WTC11 (cell line): ENCODE measurements around the gene ARRB2. TPM values are rescaled to one million over a fixed set of nuclear protein-coding genes. Genes with fewer than 3 reads are reported as not detected.

Source experiments
- ATAC-seq: fragments of 200-7000 bp; cut with Tn5 transposase; 2 replicates; pipeline ENCODE4 v1.10.0; 2021; ENCODE audit warnings: mild to moderate bottlenecking, moderate library complexity
- CTCF ChIA-PET: fragments of 300-600 bp; sonication (Branson Sonifier 250); formaldehyde crosslinking; loops from one replicate; lab custom pipeline; 2021; ENCODE audit warnings: antibody characterized with exemption; lab: Charles Lee
- POLR2A ChIA-PET: fragments of 350-600 bp; sonication (Branson Sonifier 250); formaldehyde crosslinking; loops from one replicate; lab custom pipeline; 2021; ENCODE audit warnings: antibody characterized with exemption; lab: Charles Lee
- DNase-seq: peaks from one replicate; pipeline ENCODE4 v3.0.0; 2021; ENCODE audit warnings: low spot score
- H3K27ac Mint-ChIP-seq: 2 replicates; pipeline ENCODE4 v1.8.0; 2021; ENCODE audit warnings: mixed read lengths
- H3K27me3 Mint-ChIP-seq: 2 replicates; pipeline ENCODE4 v1.8.0; 2021; ENCODE audit warnings: low read depth, mild to moderate bottlenecking, moderate library complexity, mixed read lengths
- H3K36me3 Mint-ChIP-seq: 2 replicates; pipeline ENCODE4 v1.8.0; 2021; ENCODE audit warnings: mixed read lengths
- H3K4me1 Mint-ChIP-seq: 2 replicates; pipeline ENCODE4 v1.8.0; 2022; ENCODE audit warnings: mixed read lengths
- H3K4me3 Mint-ChIP-seq: 2 replicates; pipeline ENCODE4 v1.8.0; 2021; ENCODE audit warnings: mild to moderate bottlenecking, moderate library complexity, mixed read lengths
- H3K9me3 Mint-ChIP-seq: 2 replicates; pipeline ENCODE4 v1.8.0; 2021; ENCODE audit warnings: mixed read lengths
- CREM ChIP-seq: sonication (generic); formaldehyde crosslinking; IDR thresholded peaks from 2 replicates; pipeline ENCODE4 v1.8.1; 2022; ENCODE audit warnings: mild to moderate bottlenecking, missing genetic modification reagents, moderate library complexity
- FOXP4 ChIP-seq: sonication (generic); formaldehyde crosslinking; IDR thresholded peaks from 2 replicates; pipeline ENCODE4 v1.8.0; 2022; ENCODE audit warnings: mild to moderate bottlenecking, missing genetic modification reagents
- GTF2I ChIP-seq: fragments of 250-450 bp; sonication (Bioruptor Pico); conservative IDR thresholded peaks from 2 replicates; pipeline ENCODE4 v1.4.0; 2021; ENCODE audit warnings: mild to moderate bottlenecking
- HMGA2 ChIP-seq: fragments of 250-450 bp; sonication (Bioruptor Pico); IDR thresholded peaks from 2 replicates; pipeline ENCODE4 v1.4.0; 2021; ENCODE audit warnings: mild to moderate bottlenecking, moderate library complexity
- IRF2 ChIP-seq: sonication (generic); formaldehyde crosslinking; IDR thresholded peaks from 2 replicates; pipeline ENCODE4 v1.8.0; 2022; ENCODE audit warnings: low read depth, missing genetic modification reagents, borderline replicate concordance
- JAZF1 ChIP-seq: fragments of 250-450 bp; sonication (Bioruptor Pico); IDR thresholded peaks from 2 replicates; pipeline ENCODE4 v1.9.0; 2021; ENCODE audit warnings: moderate library complexity, mild to moderate bottlenecking, inconsistent platforms
- KAT7 ChIP-seq: sonication (generic); formaldehyde crosslinking; IDR thresholded peaks from 2 replicates; pipeline ENCODE4 v1.8.1; 2023; ENCODE audit warnings: missing genetic modification reagents, mild to moderate bottlenecking, borderline replicate concordance
- MXD4 ChIP-seq: fragments of 250-450 bp; sonication (Bioruptor Pico); IDR thresholded peaks from 2 replicates; pipeline ENCODE4 v1.8.0; 2021; ENCODE audit warnings: mild to moderate bottlenecking, moderate library complexity, borderline replicate concordance
- NFATC4 ChIP-seq: fragments of 250-450 bp; sonication (Bioruptor Pico); IDR thresholded peaks from 2 replicates; pipeline ENCODE4 v1.9.0; 2021; ENCODE audit warnings: mild to moderate bottlenecking
- NFYB ChIP-seq: sonication (generic); formaldehyde crosslinking; conservative IDR thresholded peaks from 2 replicates; pipeline ENCODE4 v1.8.0; 2022; ENCODE audit warnings: low read depth, missing genetic modification reagents
- NR3C1 ChIP-seq: sonication (generic); formaldehyde crosslinking; conservative IDR thresholded peaks from 2 replicates; pipeline ENCODE4 v1.8.1; 2023; ENCODE audit warnings: low read depth, mild to moderate bottlenecking, missing genetic modification reagents
- SMAD4 ChIP-seq: sonication (generic); formaldehyde crosslinking; IDR thresholded peaks from 2 replicates; pipeline ENCODE4 v1.8.0; 2022; ENCODE audit warnings: mild to moderate bottlenecking, missing genetic modification reagents
- TEAD4 ChIP-seq: sonication (generic); formaldehyde crosslinking; IDR thresholded peaks from 2 replicates; pipeline ENCODE4 v1.8.0; 2022; ENCODE audit warnings: mild to moderate bottlenecking, missing genetic modification reagents
- ZMAT4 ChIP-seq: fragments of 250-450 bp; sonication (Bioruptor Pico); IDR thresholded peaks from 2 replicates; pipeline ENCODE4 v1.9.0; 2021; ENCODE audit warnings: mild to moderate bottlenecking
- ZNF232 ChIP-seq: sonication (generic); formaldehyde crosslinking; IDR thresholded peaks from 2 replicates; pipeline ENCODE4 v1.8.0; 2022; ENCODE audit warnings: mild to moderate bottlenecking, missing genetic modification reagents
- ZNF281 ChIP-seq: sonication (generic); formaldehyde crosslinking; IDR thresholded peaks from 2 replicates; pipeline ENCODE4 v1.8.0; 2023; ENCODE audit warnings: mild to moderate bottlenecking, missing genetic modification reagents
- ZNF317 ChIP-seq: sonication (generic); formaldehyde crosslinking; IDR thresholded peaks from 2 replicates; pipeline ENCODE4 v1.8.1; 2023; ENCODE audit warnings: low read depth, mild to moderate bottlenecking, moderate library complexity, missing genetic modification reagents, borderline replicate concordance
- ZNF423 ChIP-seq: fragments of 250-450 bp; sonication (Bioruptor Pico); IDR thresholded peaks from 2 replicates; pipeline ENCODE4 v2.1.2; 2022; ENCODE audit warnings: mild to moderate bottlenecking, moderate library complexity
- ZNF425 ChIP-seq: fragments of 250-450 bp; sonication (Bioruptor Pico); conservative IDR thresholded peaks from 2 replicates; pipeline ENCODE4 v1.9.0; 2021; ENCODE audit warnings: mild to moderate bottlenecking
- ZNF512 ChIP-seq: sonication (generic); formaldehyde crosslinking; IDR thresholded peaks from 2 replicates; pipeline ENCODE4 v1.8.1; 2022; ENCODE audit warnings: missing genetic modification reagents, borderline replicate concordance
- ZNF532 ChIP-seq: fragments of 250-450 bp; sonication (Bioruptor Pico); IDR thresholded peaks from 2 replicates; pipeline ENCODE4 v1.9.0; 2021; ENCODE audit warnings: mild to moderate bottlenecking, borderline replicate concordance
- total RNA-seq: library from RNA; stranded (reverse); gene quantifications from 3 replicates; pipeline ENCODE4 v1.2.3, GENCODE V29; 2021

Gene ARRB2
- total RNA-seq, 1 experiment from 2014 or later = 87.8 TPM

GRCh38 chr17:4764595-4764994 is 54.2 kb downstream of the ARRB2 start:
- no peaks in the 10 kb centered on the region for H3K9me3 Mint-ChIP-seq
- ChIA-PET POLR2A (no interaction called here), CTCF (interaction anchor here (0.6 kb wide), 1 partner anchor 352 kb away, joined by 3 read pairs; no protein-coding TSS in a partner anchor)
- DNase-seq = no peak
- no peaks in the 10 kb centered on the region for H3K4me1 Mint-ChIP-seq
- H3K27me3 Mint-ChIP-seq = no peaks in the 10 kb centered on the region
- H3K27ac Mint-ChIP-seq = peak overlapping the region; percentile 58; the same call in 1 of the 2 replicates
- no peaks in the 10 kb centered on the region for H3K36me3 Mint-ChIP-seq
- no peak overlapping the region for H3K4me3 Mint-ChIP-seq
- no peak for TF ChIP-seq IRF2 (CRISPR knock-in tag)
- no peak for TF ChIP-seq MXD4 (CRISPR knock-in tag)
- TF ChIP-seq ZNF532 (CRISPR knock-in tag) = no peak
- no peak for TF ChIP-seq CREM (CRISPR knock-in tag)
- no peak for TF ChIP-seq SMAD4 (CRISPR knock-in tag)
- TF ChIP-seq ZMAT4 (CRISPR knock-in tag) = no peak
- no peak for TF ChIP-seq HMGA2 (CRISPR knock-in tag)
- TF ChIP-seq ZNF281 (CRISPR knock-in tag) = no peak
- no peak for ATAC-seq

- no peaks in the 10 kb centered on the region for H3K4me1 Mint-ChIP-seq
- H3K9me3 Mint-ChIP-seq = no peaks in the 10 kb centered on the region
- H3K27me3 Mint-ChIP-seq = no peaks in the 10 kb centered on the region
- no peak for ATAC-seq
- H3K36me3 Mint-ChIP-seq = no peaks in the 10 kb centered on the region
- H3K27ac Mint-ChIP-seq = no peak overlapping the region
- no peak for DNase-seq
- POLR2A ChIA-PET = no interaction called here
- H3K4me3 Mint-ChIP-seq = no peak overlapping the region
- CTCF ChIA-PET = no interaction called here
- no peak for TF ChIP-seq TEAD4 (CRISPR knock-in tag)
- no peak for TF ChIP-seq ZNF425 (CRISPR knock-in tag)
- no peak for TF ChIP-seq NR3C1 (CRISPR knock-in tag)
- TF ChIP-seq IRF2 (CRISPR knock-in tag) = no peak
- no peak for TF ChIP-seq ZNF232 (CRISPR knock-in tag)
- TF ChIP-seq FOXP4 (CRISPR knock-in tag) = no peak
- TF ChIP-seq NFYB (CRISPR knock-in tag) = no peak
- TF ChIP-seq GTF2I (CRISPR knock-in tag) = no peak
- no peak for TF ChIP-seq HMGA2 (CRISPR knock-in tag)
- TF ChIP-seq ZNF512 (CRISPR knock-in tag) = no peak
- no peak for TF ChIP-seq NFATC4 (CRISPR knock-in tag)
- no peak for TF ChIP-seq ZNF423 (CRISPR knock-in tag)
- TF ChIP-seq ZNF317 = no peak
- no peak for TF ChIP-seq JAZF1
- TF ChIP-seq KAT7 (CRISPR knock-in tag) = no peak
- TF ChIP-seq MXD4 (CRISPR knock-in tag) = no peak
These were observed 55.8 kb downstream of the ARRB2 start for GRCh38 chr17:4766201-4766600.
